Measurements from ENCODE around the gene PCSK4.

GRCh38 chr19:1455002-1455335, 35.2 kb downstream of the PCSK4 start:
- no peak for TF ChIP-seq ISL1 (CRISPR knock-in tag; IDR thresholded peaks at IDR 0.05)
- no peak for TF ChIP-seq SNAI2 (CRISPR knock-in tag; IDR thresholded peaks at IDR 0.05)
- TF ChIP-seq, protein P1, sequence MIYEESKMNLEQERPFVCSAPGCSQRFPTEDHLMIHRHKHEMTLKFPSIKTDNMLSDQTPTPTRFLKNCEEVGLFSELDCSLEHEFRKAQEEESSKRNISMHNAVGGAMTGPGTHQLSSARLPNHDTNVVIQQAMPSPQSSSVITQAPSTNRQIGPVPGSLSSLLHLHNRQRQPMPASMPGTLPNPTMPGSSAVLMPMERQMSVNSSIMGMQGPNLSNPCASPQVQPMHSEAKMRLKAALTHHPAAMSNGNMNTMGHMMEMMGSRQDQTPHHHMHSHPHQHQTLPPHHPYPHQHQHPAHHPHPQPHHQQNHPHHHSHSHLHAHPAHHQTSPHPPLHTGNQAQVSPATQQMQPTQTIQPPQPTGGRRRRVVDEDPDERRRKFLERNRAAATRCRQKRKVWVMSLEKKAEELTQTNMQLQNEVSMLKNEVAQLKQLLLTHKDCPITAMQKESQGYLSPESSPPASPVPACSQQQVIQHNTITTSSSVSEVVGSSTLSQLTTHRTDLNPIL (CRISPR knock-in tag; IDR thresholded peaks at IDR 0.05; ENCODE audit: low read depth), result no peak
- TF ChIP-seq ZFP30 (CRISPR knock-in tag; IDR thresholded peaks at IDR 0.05), result no peak
- TF ChIP-seq RARB (CRISPR knock-in tag; IDR thresholded peaks at IDR 0.05), result no peak
- no peak for TF ChIP-seq GLIS3 (CRISPR knock-in tag; IDR thresholded peaks at IDR 0.05)
- TF ChIP-seq CSRNP3 (CRISPR knock-in tag; IDR thresholded peaks at IDR 0.05), result no peak
- TF ChIP-seq TCF4 (CRISPR knock-in tag; IDR thresholded peaks at IDR 0.05; ENCODE audit: borderline replicate concordance), result no peak
- TF ChIP-seq POU6F1 (CRISPR knock-in tag; IDR thresholded peaks at IDR 0.05; ENCODE audit: borderline replicate concordance, low read depth), result no peak
- TF ChIP-seq TSHZ2 (CRISPR knock-in tag; IDR thresholded peaks at IDR 0.05), result no peak
- TF ChIP-seq, protein P2, sequence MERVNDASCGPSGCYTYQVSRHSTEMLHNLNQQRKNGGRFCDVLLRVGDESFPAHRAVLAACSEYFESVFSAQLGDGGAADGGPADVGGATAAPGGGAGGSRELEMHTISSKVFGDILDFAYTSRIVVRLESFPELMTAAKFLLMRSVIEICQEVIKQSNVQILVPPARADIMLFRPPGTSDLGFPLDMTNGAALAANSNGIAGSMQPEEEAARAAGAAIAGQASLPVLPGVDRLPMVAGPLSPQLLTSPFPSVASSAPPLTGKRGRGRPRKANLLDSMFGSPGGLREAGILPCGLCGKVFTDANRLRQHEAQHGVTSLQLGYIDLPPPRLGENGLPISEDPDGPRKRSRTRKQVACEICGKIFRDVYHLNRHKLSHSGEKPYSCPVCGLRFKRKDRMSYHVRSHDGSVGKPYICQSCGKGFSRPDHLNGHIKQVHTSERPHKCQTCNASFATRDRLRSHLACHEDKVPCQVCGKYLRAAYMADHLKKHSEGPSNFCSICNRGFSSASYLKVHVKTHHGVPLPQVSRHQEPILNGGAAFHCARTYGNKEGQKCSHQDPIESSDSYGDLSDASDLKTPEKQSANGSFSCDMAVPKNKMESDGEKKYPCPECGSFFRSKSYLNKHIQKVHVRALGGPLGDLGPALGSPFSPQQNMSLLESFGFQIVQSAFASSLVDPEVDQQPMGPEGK (CRISPR knock-in tag; IDR thresholded peaks at IDR 0.05; ENCODE audit: borderline replicate concordance), result no peak
- no peak for TF ChIP-seq ZNF70 (CRISPR knock-in tag; IDR thresholded peaks at IDR 0.05)
- TF ChIP-seq ESRRG (CRISPR knock-in tag; IDR thresholded peaks at IDR 0.05), result no peak

Data from SK-N-SH treated with all-trans-retinoic acid at 6 μM for 48 hours (cell line).